BE2C (cell line): Measurements from ENCODE around the gene FTCD.

ENCODE experiments used
- DNase-seq: peaks from one replicate; pipeline ENCODE4 v3.0.0-alpha.2; 2020
- H3K27me3 ChIP-seq: fragments of 250-450 bp; sonication (Bioruptor Pico); 2 replicates; pipeline ENCODE4 v1.5.1; 2020; ENCODE audit warnings: mild to moderate bottlenecking
- H3K36me3 ChIP-seq: fragments of 250-450 bp; sonication (Bioruptor Pico); 2 replicates; pipeline ENCODE4 v1.5.1; 2020; ENCODE audit warnings: mild to moderate bottlenecking
- H3K4me1 ChIP-seq: fragments of 250-450 bp; sonication (Bioruptor Pico); 2 replicates; pipeline ENCODE4 v1.5.1; 2020
- H3K4me3 ChIP-seq: 2 replicates; pipeline ENCODE4 v1.5.1; 2011; ENCODE audit warnings: low read depth, low read length
- H3K9me3 ChIP-seq: fragments of 250-450 bp; sonication (Bioruptor Pico); 2 replicates; pipeline ENCODE4 v1.5.1; 2020
- CTCF ChIP-seq: IDR thresholded peaks from 2 replicates; pipeline ENCODE4 v1.5.1; 2012; ENCODE audit warnings: mild to moderate bottlenecking, low read depth, low read length

FTCD gene

GRCh38 chr21:46094401-46095082 is 60.8 kb downstream of the FTCD start:
- H3K4me3 ChIP-seq: no peak overlapping the region
- no peaks in the 10 kb centered on the region for H3K9me3 ChIP-seq
- no peaks in the 10 kb centered on the region for H3K4me1 ChIP-seq
- H3K36me3 ChIP-seq: no peaks in the 10 kb centered on the region
- TF ChIP-seq CTCF: no peak
- H3K27me3 ChIP-seq: no peaks in the 10 kb centered on the region; the same call in 1 of the 2 replicates
- DNase-seq: no peak

- Histone ChIP-seq H3K4me1 (no peaks in the 10 kb centered on the region), H3K9me3 (no peaks in the 10 kb centered on the region), H3K4me3 (no peak overlapping the region), H3K27me3 (no peaks in the 10 kb centered on the region; the same call in 1 of the 2 replicates), H3K36me3 (no peaks in the 10 kb centered on the region)
- DNase-seq: no peak
- TF ChIP-seq CTCF: no peak
These were observed 61.5 kb downstream of the FTCD start for GRCh38 chr21:46093668-46094400.

GRCh38 chr21:46092811-46093667 is 62.3 kb downstream of the FTCD start:
- Histone ChIP-seq H3K36me3 (no peaks in the 10 kb centered on the region), H3K4me3 (no peak overlapping the region), H3K4me1 (no peaks in the 10 kb centered on the region), H3K27me3 (no peaks in the 10 kb centered on the region), H3K9me3 (no peaks in the 10 kb centered on the region)
- no peak for TF ChIP-seq CTCF
- DNase-seq: no peak

- DNase-seq: no peak
- no peak for TF ChIP-seq CTCF
- no peaks in the 10 kb centered on the region for H3K36me3 ChIP-seq
- H3K4me1 ChIP-seq: no peaks in the 10 kb centered on the region
- H3K4me3 ChIP-seq: no peak overlapping the region
- no peaks in the 10 kb centered on the region for H3K27me3 ChIP-seq
- H3K9me3 ChIP-seq: no peaks in the 10 kb centered on the region
These were observed 63.2 kb downstream of the FTCD start for GRCh38 chr21:46092026-46092764.

- no peak overlapping the region for H3K4me3 ChIP-seq
- no peaks in the 10 kb centered on the region for H3K27me3 ChIP-seq
- TF ChIP-seq CTCF: no peak
- no peaks in the 10 kb centered on the region for H3K4me1 ChIP-seq
- H3K9me3 ChIP-seq: no peaks in the 10 kb centered on the region
- DNase-seq: no peak
- H3K36me3 ChIP-seq: no peaks in the 10 kb centered on the region
These were observed 63.8 kb downstream of the FTCD start for GRCh38 chr21:46091631-46092025.
